Measurements from ENCODE around the gene TENT5A. TPM values are rescaled to one million over a fixed set of nuclear protein-coding genes. Genes with fewer than 3 reads are reported as not detected.

The TENT5A gene
- total and polyA plus RNA-seq, 8 donors, result 7.2 to 23.2 (median 10.0) TPM

- Histone ChIP-seq H3K27me3 (no peaks in the 10 kb centered on the region), H3K4me1 (no peaks in the 10 kb centered on the region), H3K36me3 (no peaks in the 10 kb centered on the region), H3K9me3 (peaks cover 0 to 3% of the 10 kb centered on the region in 2 donors), H3K4me3 (no peak overlapping the region), H3K27ac (no peak overlapping the region)
- no peak for TF ChIP-seq CTCF (IDR thresholded peaks at IDR 0.05)
- DNase-seq, result no peak
- no peak for ATAC-seq
- intact Hi-C loops (cut with DNase I), result no loop called here
Measured at GRCh38 chr6:81734500-81735150, 17.9 kb downstream of the TENT5A start.

- no peak overlapping the region for H3K27ac ChIP-seq
- no peaks in the 10 kb centered on the region for H3K4me1 ChIP-seq
- no peak for ATAC-seq
- TF ChIP-seq CTCF (IDR thresholded peaks at IDR 0.05), result no peak
- H3K27me3 ChIP-seq, result no peaks in the 10 kb centered on the region
- H3K4me3 ChIP-seq, result no peak overlapping the region
- intact Hi-C loops (cut with DNase I), result no loop called here
- no peaks in the 10 kb centered on the region for H3K36me3 ChIP-seq
- DNase-seq, result no peak
- H3K9me3 ChIP-seq, result peaks cover 0 to 3% of the 10 kb centered on the region in 2 donors
Measured at GRCh38 chr6:81734081-81734480, 18.4 kb downstream of the TENT5A start.

DNA sequence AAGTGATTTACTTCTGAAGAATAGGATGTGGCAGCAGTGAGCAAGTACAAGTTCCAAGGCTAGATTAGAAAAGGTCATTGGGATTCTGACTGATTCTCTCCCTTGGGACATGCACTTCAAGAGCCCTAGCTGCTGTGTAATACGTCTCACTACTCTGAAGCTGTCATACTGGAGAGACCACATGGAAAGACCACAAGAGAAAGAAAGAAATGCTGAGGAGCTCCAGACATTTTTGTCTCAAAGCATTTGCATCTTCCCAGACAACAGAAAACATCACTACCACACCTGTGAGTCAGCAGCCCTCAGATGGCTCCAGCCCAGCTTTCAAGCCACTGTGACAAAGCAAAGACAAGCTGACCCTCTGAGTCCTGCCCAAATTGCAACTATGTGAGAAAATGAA lies 20.7 kb downstream of the TENT5A start:
- Histone ChIP-seq H3K27me3 (no peaks in the 10 kb centered on the region), H3K27ac (no peak overlapping the region), H3K4me1 (no peaks in the 10 kb centered on the region), H3K4me3 (no peak overlapping the region), H3K9me3 (peaks cover 0 to 3% of the 10 kb centered on the region in 2 donors), H3K36me3 (no peaks in the 10 kb centered on the region)
- intact Hi-C loops (cut with DNase I), result no loop called here
- no peak for TF ChIP-seq CTCF (IDR thresholded peaks at IDR 0.05)
- DNase-seq, result no peak
- ATAC-seq, result no peak

DNA sequence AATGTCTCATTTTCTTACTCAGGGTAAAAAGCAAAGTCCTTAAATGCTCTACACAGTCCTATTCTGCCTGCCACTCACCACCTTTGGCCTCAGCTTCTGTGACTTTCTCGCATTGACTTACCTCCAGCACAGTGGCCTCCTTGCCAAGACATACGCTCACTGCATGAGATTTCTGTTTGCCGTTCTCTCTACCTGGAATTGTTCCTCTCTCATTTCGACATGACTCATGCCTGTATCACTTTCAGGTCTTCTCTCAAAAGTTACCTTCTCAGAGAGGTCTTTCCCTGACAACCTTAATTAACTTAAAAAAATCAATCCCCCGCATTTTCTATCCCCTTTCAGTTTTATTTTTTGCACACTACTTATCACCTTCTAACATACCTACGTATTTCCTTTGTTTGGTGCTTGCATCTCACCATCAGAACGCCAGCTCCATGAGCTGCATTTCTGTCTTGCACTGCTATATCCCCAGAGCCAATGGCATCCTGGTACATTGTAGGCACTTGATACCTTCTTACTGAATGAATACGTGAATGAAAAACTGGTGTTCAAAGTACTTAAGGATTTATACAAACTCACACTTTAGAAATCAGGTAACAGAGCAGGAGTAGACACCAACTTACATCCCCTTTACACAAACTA lies 24.5 kb downstream of the TENT5A start:
- no peak overlapping the region for H3K4me3 ChIP-seq
- intact Hi-C loops (cut with DNase I), result no loop called here
- ATAC-seq, result no peak
- H3K27me3 ChIP-seq, result no peaks in the 10 kb centered on the region
- DNase-seq, result no peak
- TF ChIP-seq CTCF (IDR thresholded peaks at IDR 0.05), result no peak
- no peaks in the 10 kb centered on the region for H3K9me3 ChIP-seq
- H3K4me1 ChIP-seq, result no peaks in the 10 kb centered on the region
- H3K36me3 ChIP-seq, result no peaks in the 10 kb centered on the region
- H3K27ac ChIP-seq, result no peak overlapping the region

DNA sequence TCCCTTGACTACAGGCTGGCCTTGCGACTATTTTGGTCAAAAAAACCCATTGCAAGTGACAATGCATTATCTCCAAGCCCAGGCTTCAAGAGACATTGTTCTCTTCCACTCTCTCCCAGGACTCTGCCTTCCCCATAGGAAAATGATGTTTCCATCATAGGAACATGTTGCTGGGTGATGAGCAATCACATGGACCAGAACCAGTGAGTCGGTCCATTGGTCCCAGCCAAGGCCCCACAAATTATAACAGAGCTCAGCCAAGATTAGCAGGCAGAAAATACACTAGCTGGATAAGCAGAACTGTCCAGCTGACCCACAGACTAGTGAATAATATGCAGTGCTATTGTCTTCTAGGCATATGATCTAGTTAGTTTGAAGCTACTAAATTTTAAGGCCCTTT lies 27.4 kb downstream of the TENT5A start:
- no peaks in the 10 kb centered on the region for H3K36me3 ChIP-seq
- H3K4me1 ChIP-seq, result no peaks in the 10 kb centered on the region
- no peak overlapping the region for H3K27ac ChIP-seq
- intact Hi-C loops (cut with DNase I), result no loop called here
- H3K9me3 ChIP-seq, result no peaks in the 10 kb centered on the region
- no peak for DNase-seq
- TF ChIP-seq CTCF (IDR thresholded peaks at IDR 0.05), result no peak
- no peak for ATAC-seq
- H3K27me3 ChIP-seq, result no peaks in the 10 kb centered on the region
- no peak overlapping the region for H3K4me3 ChIP-seq

Measured in left lung (tissue), 10 donors.